Prostate gland (tissue), 2 donors: ENCODE measurements around the gene HSDL2. TPM values are rescaled to one million over a fixed set of nuclear protein-coding genes. Genes with fewer than 3 reads are reported as not detected.

Experiments used
- DNase-seq: peaks from one replicate; pipeline ENCODE4 v3.0.0-alpha.2; 2019; ENCODE audit warnings: low spot score
- H3K27ac ChIP-seq, 2 donors: fragments of 200-600 bp; sonication (generic); 2 replicates each; pipeline ENCODE4 v1.5.1; 2017 to 2019
- H3K27me3 ChIP-seq: fragments of 200-600 bp; sonication (generic); replicated peaks from 2 replicates; pipeline ENCODE4 v1.5.1; 2019; ENCODE audit not compliant: insufficient read depth
- H3K36me3 ChIP-seq, 2 donors: fragments of 200-600 bp; sonication (generic); 1 replicate in 1 of 2; 2 replicates in 1 of 2; pipeline versions ENCODE4 v1.5.1 to v1.8.1; 2017 to 2019
- H3K4me1 ChIP-seq: fragments of 200-600 bp; sonication (generic); replicated peaks from 2 replicates; pipeline ENCODE4 v1.5.1; 2019
- H3K4me3 ChIP-seq, 2 donors: fragments of 200-600 bp; sonication (generic); 2 replicates each; pipeline ENCODE4 v1.5.1; 2017 to 2019
- H3K9me3 ChIP-seq: fragments of 200-600 bp; sonication (generic); 2 replicates; pipeline ENCODE4 v1.5.1; 2017
- CTCF ChIP-seq, 4 experiments: fragments of 200-600 bp in 2 of 4; fragments of 450-650 bp in 2 of 4; sonication (generic) in 2 of 4; IDR thresholded peaks; 1 replicate in 3 of 4; 2 replicates in 1 of 4; pipeline ENCODE4 v1.5.1; 2016 to 2019; ENCODE audit warnings: antibody characterized with exemption in 4 of 4, mild to moderate bottlenecking in 2 of 4, moderate library complexity in 2 of 4
- POLR2A ChIP-seq: fragments of 450-650 bp; IDR thresholded peaks from one replicate; pipeline ENCODE4 v1.6.1; 2016; ENCODE audit warnings: antibody characterized with exemption, mild to moderate bottlenecking
- POLR2AphosphoS5 ChIP-seq: sonication (generic); formaldehyde crosslinking; IDR thresholded peaks from one replicate; pipeline ENCODE4 v1.6.1; 2017; ENCODE audit warnings: antibody characterized with exemption
- WGBS: methylation state at CpG from one replicate; pipeline ENCODE4 v1.1.5; 2018; 5-methylcytosine and 5-hydroxymethylcytosine counted together
- intact Hi-C: fragments of 100-400 bp; cut with DNase I; formaldehyde crosslinking; loops from one replicate; pipeline ENCODE4 v1.14.2; 2022
- total RNA-seq, 2 donors: library from RNA; depleted of rRNA; stranded (reverse); fragments of >200 nt; gene quantifications; one replicate each; pipeline ENCODE4 v1.1.0, GENCODE V29; 2016

Gene HSDL2
- total RNA-seq, 2 donors from 2014 or later, result 22.2 to 25.2 TPM

DNA sequence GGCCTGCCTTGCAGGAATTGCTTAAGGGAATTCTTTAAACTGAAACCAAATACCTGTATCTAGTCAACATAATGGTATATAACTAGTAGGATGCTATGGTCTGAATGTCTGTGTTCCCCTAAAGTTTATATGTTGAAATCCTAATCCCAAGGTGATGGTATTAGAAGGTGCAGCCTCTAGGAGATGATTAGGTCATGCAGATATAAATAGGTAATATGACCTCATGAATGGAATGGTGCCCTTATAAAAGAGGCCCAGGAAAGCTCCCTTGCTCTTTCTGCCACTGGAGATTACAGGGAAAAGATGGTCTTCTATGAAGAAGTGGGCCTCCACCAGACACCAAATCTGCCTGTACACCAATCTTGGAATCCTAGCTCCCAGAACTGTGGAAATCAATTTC lies 99.3 kb downstream of the HSDL2 start:
- Histone ChIP-seq H3K9me3 (no peaks in the 10 kb centered on the region), H3K4me1 (no peaks in the 10 kb centered on the region), H3K27ac (no peak overlapping the region), H3K27me3 (no peaks in the 10 kb centered on the region), H3K36me3 (no peaks in the 10 kb centered on the region), H3K4me3 (no peak overlapping the region)
- TF ChIP-seq CTCF (IDR thresholded peaks at IDR 0.05), result no peak
- no peak for TF ChIP-seq POLR2AphosphoS5
- TF ChIP-seq POLR2A, result no peak
- DNase-seq, result no peak
- intact Hi-C loops, result no loop called here

GRCh38 chr9:112484607-112485006 lies 104.7 kb downstream of the HSDL2 start:
- H3K4me3 ChIP-seq, result no peak overlapping the region
- no peak for DNase-seq
- H3K36me3 ChIP-seq, result no peaks in the 10 kb centered on the region
- no peaks in the 10 kb centered on the region for H3K9me3 ChIP-seq
- intact Hi-C loops, result loop anchor here (5.0 to 10.0 kb wide), 2 partner anchors 107 to 230 kb away; partner anchors contain the start of gene INIP
- H3K4me1 ChIP-seq, result no peaks in the 10 kb centered on the region
- WGBS, result 96% methylated on average over 2 of the region's 2 CpGs
- TF ChIP-seq POLR2AphosphoS5, result no peak
- no peak for TF ChIP-seq CTCF (IDR thresholded peaks at IDR 0.05)
- TF ChIP-seq POLR2A, result no peak
- H3K27ac ChIP-seq, result no peak overlapping the region
- H3K27me3 ChIP-seq, result no peaks in the 10 kb centered on the region

GRCh38 chr9:112485574-112485973 lies 105.7 kb downstream of the HSDL2 start:
- Histone ChIP-seq H3K4me1 (no peaks in the 10 kb centered on the region), H3K27ac (no peak overlapping the region), H3K36me3 (no peaks in the 10 kb centered on the region), H3K27me3 (no peaks in the 10 kb centered on the region), H3K9me3 (no peaks in the 10 kb centered on the region), H3K4me3 (peak overlapping the region in 1 of 2 donors; percentile 83)
- TF ChIP-seq POLR2A, result no peak
- WGBS, result 69% methylated on average over 3 of the region's 3 CpGs
- intact Hi-C loops, result loop anchor here (5.0 to 10.0 kb wide), 2 partner anchors 108 to 229 kb away; partner anchors contain the start of gene INIP
- no peak for DNase-seq

GRCh38 chr9:112486221-112487007 lies 106.5 kb downstream of the HSDL2 start, which contains the start of gene KIAA1958:
TSS of gene KIAA1958 (plus strand) at chr9:112486827. CDS start at chr9:112574081, 87,254 bp downstream.
- intact Hi-C loops, result loop anchor here (5.0 to 10.0 kb wide), 2 partner anchors 109 to 228 kb away; partner anchors contain the start of gene INIP
- H3K27me3 ChIP-seq, result no peaks in the 10 kb centered on the region
- no peaks in the 10 kb centered on the region for H3K9me3 ChIP-seq
- peak; percentile 82 for DNase-seq
- no peaks in the 10 kb centered on the region for H3K36me3 ChIP-seq
- peak within 1 kb of the TSS; percentile 80 to 82 for H3K27ac ChIP-seq
- peak; percentile 58 for TF ChIP-seq POLR2AphosphoS5
- TF ChIP-seq CTCF (IDR thresholded peaks at IDR 0.05), result no peak
- peak; percentile 57 for TF ChIP-seq POLR2A
- 2% methylated on average over 32 of the region's 93 CpGs for WGBS
- H3K4me3 ChIP-seq, result peak within 1 kb of the TSS; percentile 83 to 97
- no peaks in the 10 kb centered on the region for H3K4me1 ChIP-seq

GRCh38 chr9:112487008-112487798 lies 107.3 kb downstream of the HSDL2 start:
- 1% methylated on average over 52 of the region's 80 CpGs for WGBS
- Histone ChIP-seq H3K27me3 (no peaks in the 10 kb centered on the region), H3K9me3 (no peaks in the 10 kb centered on the region), H3K4me3 (peak overlapping the region; percentile 83 to 97), H3K36me3 (no peaks in the 10 kb centered on the region), H3K4me1 (no peaks in the 10 kb centered on the region), H3K27ac (peak overlapping the region; percentile 80 to 82)
- TF ChIP-seq POLR2A (no peak), POLR2AphosphoS5 (peak; percentile 11), CTCF (IDR thresholded peaks at IDR 0.05) (no peak)
- peak; percentile 55 for DNase-seq
- intact Hi-C loops, result loop anchor here (5.0 to 10.0 kb wide), 2 partner anchors 110 to 228 kb away; partner anchors contain the start of gene INIP
